Gastroesophageal sphincter (tissue), 3 donors: ENCODE data around the gene CNTNAP2.

Experiments used
- EP300 ChIP-seq: sonication (generic); formaldehyde crosslinking; IDR thresholded peaks from one replicate; pipeline ENCODE4 v1.6.1; 2017; ENCODE audit warnings: antibody characterized with exemption, mild to moderate bottlenecking
- POLR2A ChIP-seq, 2 donors: fragments of 450-650 bp; IDR thresholded peaks; one replicate each; pipeline ENCODE4 v1.6.1; 2017; ENCODE audit warnings: antibody characterized with exemption in 2 of 2, mild to moderate bottlenecking in 2 of 2, moderate library complexity in 1 of 2
- TF ChIP-seq, protein P1 (sequence below), 4 experiments: fragments of 200-600 bp in 2 of 4; fragments of 450-650 bp in 2 of 4; sonication (generic) in 1 of 4; IDR thresholded peaks; one replicate each; pipeline ENCODE4 v1.5.1; 2017 to 2019; ENCODE audit warnings: antibody characterized with exemption in 4 of 4, mild to moderate bottlenecking in 2 of 4, moderate library complexity in 2 of 4

DNA sequence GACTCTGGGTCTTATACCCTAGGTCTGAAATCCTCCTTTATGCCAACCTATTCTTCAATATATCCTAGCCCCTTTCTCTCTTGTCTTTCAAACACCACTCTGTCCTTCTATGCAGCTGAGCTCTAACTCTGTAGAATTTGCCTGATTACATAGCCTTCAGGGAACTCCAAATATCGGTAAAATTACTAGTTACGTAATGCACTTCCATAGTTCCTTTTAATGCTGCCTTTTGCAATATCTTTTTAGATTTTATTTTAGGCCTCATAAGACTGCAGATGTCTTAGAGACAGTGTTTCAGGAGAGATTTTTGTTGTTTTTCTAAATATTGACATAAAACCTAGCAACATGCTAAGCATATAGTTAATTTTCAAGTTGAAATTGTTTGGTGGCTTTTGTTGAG lies 924.8 kb downstream of the CNTNAP2 start:
- TF ChIP-seq, protein P1, sequence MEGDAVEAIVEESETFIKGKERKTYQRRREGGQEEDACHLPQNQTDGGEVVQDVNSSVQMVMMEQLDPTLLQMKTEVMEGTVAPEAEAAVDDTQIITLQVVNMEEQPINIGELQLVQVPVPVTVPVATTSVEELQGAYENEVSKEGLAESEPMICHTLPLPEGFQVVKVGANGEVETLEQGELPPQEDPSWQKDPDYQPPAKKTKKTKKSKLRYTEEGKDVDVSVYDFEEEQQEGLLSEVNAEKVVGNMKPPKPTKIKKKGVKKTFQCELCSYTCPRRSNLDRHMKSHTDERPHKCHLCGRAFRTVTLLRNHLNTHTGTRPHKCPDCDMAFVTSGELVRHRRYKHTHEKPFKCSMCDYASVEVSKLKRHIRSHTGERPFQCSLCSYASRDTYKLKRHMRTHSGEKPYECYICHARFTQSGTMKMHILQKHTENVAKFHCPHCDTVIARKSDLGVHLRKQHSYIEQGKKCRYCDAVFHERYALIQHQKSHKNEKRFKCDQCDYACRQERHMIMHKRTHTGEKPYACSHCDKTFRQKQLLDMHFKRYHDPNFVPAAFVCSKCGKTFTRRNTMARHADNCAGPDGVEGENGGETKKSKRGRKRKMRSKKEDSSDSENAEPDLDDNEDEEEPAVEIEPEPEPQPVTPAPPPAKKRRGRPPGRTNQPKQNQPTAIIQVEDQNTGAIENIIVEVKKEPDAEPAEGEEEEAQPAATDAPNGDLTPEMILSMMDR (IDR thresholded peaks at IDR 0.05), result no peak
- TF ChIP-seq EP300 (no peak), POLR2A (IDR thresholded peaks at IDR 0.05) (no peak)
